Measurements from ENCODE around the gene SLC37A1. TPM values are rescaled to one million over a fixed set of nuclear protein-coding genes. Genes with fewer than 3 reads are reported as not detected.

SLC37A1 gene
- total RNA-seq, 1 experiment from 2014 or later, result 11.2 TPM

DNA sequence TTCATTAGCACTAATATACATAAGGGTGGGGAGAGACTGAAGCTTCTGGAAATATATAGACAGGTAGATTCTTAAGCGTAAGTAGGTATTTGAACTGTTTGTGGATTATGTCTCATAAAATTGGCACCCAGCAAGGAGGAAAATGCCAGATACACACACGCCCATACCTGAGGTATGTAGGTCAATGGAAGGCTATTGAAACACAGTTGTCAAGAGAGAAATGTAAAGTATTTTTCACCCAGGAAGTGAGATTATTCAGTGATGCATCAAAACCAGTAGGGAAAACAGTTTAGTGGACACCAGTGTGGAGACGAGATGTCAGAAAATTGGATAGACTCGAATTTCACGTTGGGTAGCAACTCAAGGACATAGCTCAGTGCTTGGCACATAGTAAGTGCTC lies 12.9 kb upstream of the SLC37A1 start:
- POLR2A ChIA-PET (ENCODE audit: low non-redundant PET), result no interaction called here
- no TSS peak for BruUV-seq (replicated peaks)
- intact Hi-C loops (cut with micrococcal nuclease; ENCODE audit: unreplicated experiment), result no loop called here

DNA sequence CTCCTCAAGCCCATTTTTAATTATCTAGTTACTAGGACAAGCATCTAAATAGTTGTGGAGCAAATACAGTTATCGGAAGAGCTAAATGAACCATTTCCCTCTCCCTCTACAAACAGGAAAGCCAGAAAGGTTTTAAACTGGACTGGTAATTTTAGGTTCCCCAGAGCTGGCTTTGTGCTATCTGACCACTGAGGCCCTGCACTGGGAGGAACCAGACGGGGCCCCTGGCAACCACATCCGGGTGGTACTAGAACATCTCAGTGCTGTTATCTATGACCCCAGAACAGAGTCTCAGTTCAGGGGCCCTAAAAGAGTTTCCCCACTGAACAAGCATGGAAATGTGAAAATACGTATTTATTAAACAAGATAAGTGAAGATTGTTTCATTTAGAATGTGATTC lies 9.9 kb upstream of the SLC37A1 start:
- intact Hi-C loops (cut with micrococcal nuclease; ENCODE audit: unreplicated experiment), result no loop called here
- Histone ChIP-seq H3K4me3 (ENCODE audit: low read depth, low read length, poor library complexity, severe bottlenecking) (no peak overlapping the region), H3K4me1 (ENCODE audit: insufficient read depth, low read length, poor library complexity, severe bottlenecking) (peaks cover 3% of the 10 kb centered on the region), H3K27ac (ENCODE audit: low read depth, low read length, poor library complexity, severe bottlenecking) (no peak overlapping the region), H3K27me3 (replicated peaks; ENCODE audit: insufficient read depth, low read depth, low read length, poor library complexity) (no peaks in the 10 kb centered on the region), H3K9me3 (ENCODE audit: low read depth, low read length, poor library complexity, severe bottlenecking) (no peaks in the 10 kb centered on the region), H3K36me3 (ENCODE audit: insufficient read depth, low read length, poor library complexity, severe bottlenecking) (no peaks in the 10 kb centered on the region)
- no peak for DNase-seq (ENCODE audit: low spot score)
- TF ChIP-seq, protein P1, sequence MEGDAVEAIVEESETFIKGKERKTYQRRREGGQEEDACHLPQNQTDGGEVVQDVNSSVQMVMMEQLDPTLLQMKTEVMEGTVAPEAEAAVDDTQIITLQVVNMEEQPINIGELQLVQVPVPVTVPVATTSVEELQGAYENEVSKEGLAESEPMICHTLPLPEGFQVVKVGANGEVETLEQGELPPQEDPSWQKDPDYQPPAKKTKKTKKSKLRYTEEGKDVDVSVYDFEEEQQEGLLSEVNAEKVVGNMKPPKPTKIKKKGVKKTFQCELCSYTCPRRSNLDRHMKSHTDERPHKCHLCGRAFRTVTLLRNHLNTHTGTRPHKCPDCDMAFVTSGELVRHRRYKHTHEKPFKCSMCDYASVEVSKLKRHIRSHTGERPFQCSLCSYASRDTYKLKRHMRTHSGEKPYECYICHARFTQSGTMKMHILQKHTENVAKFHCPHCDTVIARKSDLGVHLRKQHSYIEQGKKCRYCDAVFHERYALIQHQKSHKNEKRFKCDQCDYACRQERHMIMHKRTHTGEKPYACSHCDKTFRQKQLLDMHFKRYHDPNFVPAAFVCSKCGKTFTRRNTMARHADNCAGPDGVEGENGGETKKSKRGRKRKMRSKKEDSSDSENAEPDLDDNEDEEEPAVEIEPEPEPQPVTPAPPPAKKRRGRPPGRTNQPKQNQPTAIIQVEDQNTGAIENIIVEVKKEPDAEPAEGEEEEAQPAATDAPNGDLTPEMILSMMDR (conservative IDR thresholded peaks at IDR 0.05; ENCODE audit: low read depth, low read length), result no peak
- TF ChIP-seq EZH2 (IDR thresholded peaks at IDR 0.05; ENCODE audit: borderline replicate concordance, low read depth, low read length, poor library complexity, severe bottlenecking), result no peak
- POLR2A ChIA-PET (ENCODE audit: low non-redundant PET), result no interaction called here
- CTCF ChIA-PET, result no interaction called here
- no TSS peak for BruUV-seq (replicated peaks)

More for the DNA sequence above, 12.9 kb upstream of the SLC37A1 start:
- no peak for TF ChIP-seq EZH2 (IDR thresholded peaks at IDR 0.05; ENCODE audit: borderline replicate concordance, low read depth, low read length, poor library complexity, severe bottlenecking)
- TF ChIP-seq, protein P1 (conservative IDR thresholded peaks at IDR 0.05; ENCODE audit: low read depth, low read length), result no peak
- Histone ChIP-seq H3K4me1 (ENCODE audit: insufficient read depth, low read length, poor library complexity, severe bottlenecking) (peaks cover 8% of the 10 kb centered on the region), H3K27ac (ENCODE audit: low read depth, low read length, poor library complexity, severe bottlenecking) (no peak overlapping the region), H3K27me3 (replicated peaks; ENCODE audit: insufficient read depth, low read depth, low read length, poor library complexity) (no peaks in the 10 kb centered on the region), H3K4me3 (ENCODE audit: low read depth, low read length, poor library complexity, severe bottlenecking) (no peak overlapping the region), H3K36me3 (ENCODE audit: insufficient read depth, low read length, poor library complexity, severe bottlenecking) (no peaks in the 10 kb centered on the region), H3K9me3 (ENCODE audit: low read depth, low read length, poor library complexity, severe bottlenecking) (no peaks in the 10 kb centered on the region)
- no peak for DNase-seq (ENCODE audit: low spot score)
- CTCF ChIA-PET, result no interaction called here

DNA sequence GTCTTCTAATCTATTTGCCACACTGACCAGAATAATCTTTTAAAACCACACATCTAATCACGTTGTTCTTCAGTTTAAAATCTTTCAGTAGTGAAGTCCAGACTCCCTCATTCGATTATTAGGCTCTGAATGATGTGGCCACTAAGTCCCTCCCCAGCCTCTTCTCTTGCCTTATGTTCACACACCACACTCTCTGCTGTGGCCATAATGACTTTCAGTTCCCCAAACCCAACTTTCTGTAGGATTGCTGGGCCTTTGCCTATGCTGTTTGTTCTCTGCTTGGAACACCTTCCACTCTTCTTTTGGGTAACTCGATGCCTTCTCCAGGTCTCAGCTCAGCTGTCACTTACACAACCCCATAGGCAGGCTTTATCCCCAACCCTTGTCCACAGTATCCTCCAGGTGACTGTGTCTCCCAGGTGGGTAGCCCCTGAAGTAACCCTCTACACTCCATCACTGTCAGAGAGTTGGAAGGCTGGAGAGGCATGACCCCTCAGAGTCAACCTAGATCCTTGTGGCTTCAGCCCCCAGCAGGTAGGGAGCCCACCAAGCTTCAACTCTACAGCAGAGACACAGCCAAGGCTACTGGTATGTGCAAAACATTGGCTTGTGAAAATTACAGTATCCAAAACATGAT lies 8.4 kb upstream of the SLC37A1 start:
- H3K4me1 ChIP-seq (ENCODE audit: insufficient read depth, low read length, poor library complexity, severe bottlenecking), result no peaks in the 10 kb centered on the region
- H3K4me3 ChIP-seq (ENCODE audit: low read depth, low read length, poor library complexity, severe bottlenecking), result no peak overlapping the region
- ChIA-PET POLR2A (ENCODE audit: low non-redundant PET) (no interaction called here), CTCF (interaction anchor here (0.5 kb wide), 2 partner anchors 134 to 285 kb away, joined by 3 to 7 read pairs; no protein-coding TSS in a partner anchor)
- no peaks in the 10 kb centered on the region for H3K27me3 ChIP-seq (replicated peaks; ENCODE audit: insufficient read depth, low read depth, low read length, poor library complexity)
- no TSS peak for BruUV-seq (replicated peaks)
- intact Hi-C loops (cut with micrococcal nuclease; ENCODE audit: unreplicated experiment), result no loop called here
- H3K36me3 ChIP-seq (ENCODE audit: insufficient read depth, low read length, poor library complexity, severe bottlenecking), result no peaks in the 10 kb centered on the region
- DNase-seq (ENCODE audit: low spot score), result no peak
- no peak overlapping the region for H3K27ac ChIP-seq (ENCODE audit: low read depth, low read length, poor library complexity, severe bottlenecking)
- TF ChIP-seq, protein P1 (conservative IDR thresholded peaks at IDR 0.05; ENCODE audit: low read depth, low read length), result no peak
- TF ChIP-seq EZH2 (IDR thresholded peaks at IDR 0.05; ENCODE audit: borderline replicate concordance, low read depth, low read length, poor library complexity, severe bottlenecking), result no peak
- no peaks in the 10 kb centered on the region for H3K9me3 ChIP-seq (ENCODE audit: low read depth, low read length, poor library complexity, severe bottlenecking)

Data from A673 (cell line).